ENCODE results near the gene TMEM198. TPM values are rescaled to one million over a fixed set of nuclear protein-coding genes. Genes with fewer than 3 reads are reported as not detected.

The TMEM198 gene
- total and polyA plus RNA-seq, 4 donors: 0.74 to 1.9 (median 1.5) TPM

DNA sequence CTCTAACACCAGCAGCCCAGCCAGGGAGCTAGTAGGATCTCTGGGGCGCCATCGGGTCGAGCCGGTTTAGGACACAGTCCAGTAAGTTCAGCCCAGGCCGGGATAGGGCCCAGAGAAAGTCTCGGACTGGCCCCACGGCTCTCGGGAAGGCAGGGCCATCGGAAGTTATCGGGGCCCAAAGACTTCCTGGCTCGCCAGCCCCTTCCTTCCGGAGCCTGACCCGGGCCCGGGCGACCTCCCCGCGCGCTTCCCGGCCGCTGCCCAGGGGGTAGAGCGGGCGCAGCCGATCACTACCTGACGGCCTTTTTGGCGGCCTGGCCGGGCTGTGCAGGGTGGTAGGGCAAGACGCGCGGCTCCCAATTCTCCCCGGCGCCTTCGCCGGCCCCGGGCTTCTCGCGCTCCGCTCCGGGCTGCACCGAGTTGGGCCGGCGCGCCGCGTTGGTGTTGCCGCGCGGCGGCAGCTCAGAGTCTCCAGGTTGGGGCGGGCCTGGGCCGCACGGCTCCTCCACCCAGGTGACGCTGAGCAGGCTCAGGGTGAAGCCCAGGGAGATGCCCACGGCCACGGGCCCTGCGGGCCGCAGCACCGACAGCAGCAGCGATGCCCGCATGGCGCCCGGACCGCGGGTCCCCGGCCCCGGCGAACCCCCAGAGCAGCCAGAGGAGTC is 765 bp upstream of the TMEM198 start:
- Histone ChIP-seq H3K27ac (ENCODE audit: low read depth in 1 of 2, low read length in 2 of 2) (peak overlapping the region; percentile 61 to 84), H3K27me3 (ENCODE audit: control insufficient read depth in 4 of 4, insufficient read depth in 4 of 4, low read length in 3 of 4) (no peaks in the 10 kb centered on the region), H3K36me3 (ENCODE audit: control insufficient read depth in 4 of 4, insufficient read depth in 3 of 4, low read depth in 1 of 4, low read length in 3 of 4) (peaks cover 4 to 24% (median 11%) of the 10 kb centered on the region in 4 donors), H3K4me1 (ENCODE audit: control insufficient read depth in 4 of 4, insufficient read depth in 4 of 4, low read length in 3 of 4) (peaks cover 14 to 25% (median 19%) of the 10 kb centered on the region in 4 donors), H3K9ac (ENCODE audit: low read depth in 1 of 2, low read length in 2 of 2) (peak overlapping the region; percentile 56 to 69), H3K9me3 (ENCODE audit: control insufficient read depth in 4 of 4, low read length in 3 of 4) (no peaks in the 10 kb centered on the region), H3K4me3 (ENCODE audit: low read depth in 1 of 3, low read length in 3 of 3) (peak overlapping the region; percentile 33 to 87 (median 71))
- TF ChIP-seq, protein P1, sequence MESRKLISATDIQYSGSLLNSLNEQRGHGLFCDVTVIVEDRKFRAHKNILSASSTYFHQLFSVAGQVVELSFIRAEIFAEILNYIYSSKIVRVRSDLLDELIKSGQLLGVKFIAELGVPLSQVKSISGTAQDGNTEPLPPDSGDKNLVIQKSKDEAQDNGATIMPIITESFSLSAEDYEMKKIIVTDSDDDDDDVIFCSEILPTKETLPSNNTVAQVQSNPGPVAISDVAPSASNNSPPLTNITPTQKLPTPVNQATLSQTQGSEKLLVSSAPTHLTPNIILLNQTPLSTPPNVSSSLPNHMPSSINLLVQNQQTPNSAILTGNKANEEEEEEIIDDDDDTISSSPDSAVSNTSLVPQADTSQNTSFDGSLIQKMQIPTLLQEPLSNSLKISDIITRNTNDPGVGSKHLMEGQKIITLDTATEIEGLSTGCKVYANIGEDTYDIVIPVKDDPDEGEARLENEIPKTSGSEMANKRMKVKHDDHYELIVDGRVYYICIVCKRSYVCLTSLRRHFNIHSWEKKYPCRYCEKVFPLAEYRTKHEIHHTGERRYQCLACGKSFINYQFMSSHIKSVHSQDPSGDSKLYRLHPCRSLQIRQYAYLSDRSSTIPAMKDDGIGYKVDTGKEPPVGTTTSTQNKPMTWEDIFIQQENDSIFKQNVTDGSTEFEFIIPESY (IDR thresholded peaks at IDR 0.05): no peak
- TF ChIP-seq SP1 (IDR thresholded peaks at IDR 0.05): no peak
- no peak for TF ChIP-seq TAF1 (conservative IDR thresholded peaks at IDR 0.05)
- TF ChIP-seq RXRA (IDR thresholded peaks at IDR 0.05): peak in 1 of 2 donors; percentile 18
- no peak for TF ChIP-seq GABPA (IDR thresholded peaks at IDR 0.05 in 1 of 2, conservative IDR thresholded peaks at IDR 0.05 in 1 of 2)
- DNase-seq (ENCODE audit: low spot score): no peak
- WGBS: under 1% methylated on average over 66 of the region's 66 CpGs

DNA sequence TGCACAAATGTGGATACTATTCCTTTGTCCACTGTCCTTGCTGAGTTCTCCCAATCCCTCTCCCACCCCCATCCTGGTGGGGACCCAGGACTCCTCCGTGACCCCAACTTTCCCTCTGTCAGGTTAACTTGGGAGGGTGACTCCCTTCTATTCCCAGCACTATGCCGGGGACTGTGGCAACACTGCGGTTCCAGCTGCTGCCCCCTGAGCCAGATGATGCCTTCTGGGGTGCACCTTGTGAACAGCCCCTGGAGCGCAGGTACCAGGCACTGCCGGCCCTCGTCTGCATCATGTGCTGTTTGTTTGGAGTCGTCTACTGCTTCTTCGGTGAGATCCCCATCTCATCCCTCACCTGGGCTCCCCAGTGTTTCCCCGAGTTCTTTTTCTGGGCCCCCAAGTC is 739 bp downstream of the TMEM198 start:
- Histone ChIP-seq H3K4me1 (ENCODE audit: control insufficient read depth in 4 of 4, insufficient read depth in 4 of 4, low read length in 3 of 4) (peaks cover 14 to 25% (median 19%) of the 10 kb centered on the region in 4 donors), H3K27me3 (ENCODE audit: control insufficient read depth in 4 of 4, insufficient read depth in 4 of 4, low read length in 3 of 4) (no peaks in the 10 kb centered on the region), H3K27ac (ENCODE audit: low read depth in 1 of 2, low read length in 2 of 2) (no peak overlapping the region), H3K4me3 (ENCODE audit: low read depth in 1 of 3, low read length in 3 of 3) (peak overlapping the region in 1 of 3 donors; percentile 45), H3K9me3 (ENCODE audit: control insufficient read depth in 4 of 4, low read length in 3 of 4) (no peaks in the 10 kb centered on the region), H3K9ac (ENCODE audit: low read depth in 1 of 2, low read length in 2 of 2) (no peak overlapping the region), H3K36me3 (ENCODE audit: control insufficient read depth in 4 of 4, insufficient read depth in 3 of 4, low read depth in 1 of 4, low read length in 3 of 4) (peaks cover 4 to 16% (median 9%) of the 10 kb centered on the region in 4 donors)
- 54% methylated on average over 9 of the region's 9 CpGs for WGBS
- TF ChIP-seq YY1 (IDR thresholded peaks at IDR 0.05) (no peak), HNF4A (conservative IDR thresholded peaks at IDR 0.05) (no peak), JUND (IDR thresholded peaks at IDR 0.05) (no peak)
- TF ChIP-seq, protein P1 (IDR thresholded peaks at IDR 0.05): no peak
- TF ChIP-seq, protein P2, sequence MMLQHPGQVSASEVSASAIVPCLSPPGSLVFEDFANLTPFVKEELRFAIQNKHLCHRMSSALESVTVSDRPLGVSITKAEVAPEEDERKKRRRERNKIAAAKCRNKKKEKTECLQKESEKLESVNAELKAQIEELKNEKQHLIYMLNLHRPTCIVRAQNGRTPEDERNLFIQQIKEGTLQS (IDR thresholded peaks at IDR 0.05): no peak
- DNase-seq (ENCODE audit: low spot score): no peak

DNA sequence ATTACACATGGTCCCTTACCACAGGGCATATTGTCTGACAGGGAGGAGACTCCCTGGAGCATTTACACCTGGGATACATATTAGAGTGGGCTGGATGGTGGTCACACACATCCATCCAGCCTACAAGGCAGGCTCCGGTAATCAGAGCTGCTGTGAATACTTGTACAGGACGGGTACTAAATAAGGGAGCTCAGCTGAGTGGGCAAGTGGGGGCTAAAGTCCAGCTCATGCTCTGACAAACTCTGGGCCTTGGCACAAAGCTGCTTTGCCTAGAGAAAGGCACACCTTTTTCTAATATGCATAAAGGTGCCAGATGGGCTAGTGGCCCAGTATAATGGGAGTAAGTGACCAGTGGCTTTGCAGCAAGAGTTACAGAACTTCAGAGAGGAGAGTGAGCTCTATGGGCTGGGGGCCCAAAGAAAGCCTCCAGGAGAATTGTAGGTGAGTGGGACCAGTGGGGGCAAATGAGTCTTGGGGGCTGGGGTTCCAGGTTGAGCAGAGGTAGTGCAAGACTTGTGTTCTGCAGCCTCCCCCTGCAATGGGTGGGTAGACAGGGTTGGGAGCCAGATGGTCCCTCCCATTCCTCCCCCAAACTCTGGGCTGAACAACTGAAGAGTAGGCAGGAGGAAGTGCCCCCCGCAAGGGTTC is 1.6 kb downstream of the TMEM198 start:
- WGBS: 82% methylated on average over 3 of the region's 3 CpGs
- DNase-seq (ENCODE audit: low spot score): no peak

More for the DNA sequence above, 1.6 kb downstream of the TMEM198 start:
- H3K9ac ChIP-seq (ENCODE audit: low read depth in 1 of 2, low read length in 2 of 2): no peak overlapping the region
- TF ChIP-seq, protein P3, sequence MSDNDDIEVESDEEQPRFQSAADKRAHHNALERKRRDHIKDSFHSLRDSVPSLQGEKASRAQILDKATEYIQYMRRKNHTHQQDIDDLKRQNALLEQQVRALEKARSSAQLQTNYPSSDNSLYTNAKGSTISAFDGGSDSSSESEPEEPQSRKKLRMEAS (IDR thresholded peaks at IDR 0.05): no peak
- TF ChIP-seq RXRA (IDR thresholded peaks at IDR 0.05) (no peak), YY1 (IDR thresholded peaks at IDR 0.05) (no peak), RAD21 (IDR thresholded peaks at IDR 0.05) (no peak), EGR1 (IDR thresholded peaks at IDR 0.05; ENCODE audit: low read depth in 2 of 2) (no peak), JUND (IDR thresholded peaks at IDR 0.05) (no peak), GABPA (IDR thresholded peaks at IDR 0.05 in 1 of 2, conservative IDR thresholded peaks at IDR 0.05 in 1 of 2) (no peak), NR2F2 (IDR thresholded peaks at IDR 0.05) (no peak), FOXA1 (IDR thresholded peaks at IDR 0.05) (no peak), FOXA2 (IDR thresholded peaks at IDR 0.05) (no peak), SP1 (IDR thresholded peaks at IDR 0.05) (no peak)
- TF ChIP-seq, protein P2 (IDR thresholded peaks at IDR 0.05): no peak
- TF ChIP-seq, protein P4, sequence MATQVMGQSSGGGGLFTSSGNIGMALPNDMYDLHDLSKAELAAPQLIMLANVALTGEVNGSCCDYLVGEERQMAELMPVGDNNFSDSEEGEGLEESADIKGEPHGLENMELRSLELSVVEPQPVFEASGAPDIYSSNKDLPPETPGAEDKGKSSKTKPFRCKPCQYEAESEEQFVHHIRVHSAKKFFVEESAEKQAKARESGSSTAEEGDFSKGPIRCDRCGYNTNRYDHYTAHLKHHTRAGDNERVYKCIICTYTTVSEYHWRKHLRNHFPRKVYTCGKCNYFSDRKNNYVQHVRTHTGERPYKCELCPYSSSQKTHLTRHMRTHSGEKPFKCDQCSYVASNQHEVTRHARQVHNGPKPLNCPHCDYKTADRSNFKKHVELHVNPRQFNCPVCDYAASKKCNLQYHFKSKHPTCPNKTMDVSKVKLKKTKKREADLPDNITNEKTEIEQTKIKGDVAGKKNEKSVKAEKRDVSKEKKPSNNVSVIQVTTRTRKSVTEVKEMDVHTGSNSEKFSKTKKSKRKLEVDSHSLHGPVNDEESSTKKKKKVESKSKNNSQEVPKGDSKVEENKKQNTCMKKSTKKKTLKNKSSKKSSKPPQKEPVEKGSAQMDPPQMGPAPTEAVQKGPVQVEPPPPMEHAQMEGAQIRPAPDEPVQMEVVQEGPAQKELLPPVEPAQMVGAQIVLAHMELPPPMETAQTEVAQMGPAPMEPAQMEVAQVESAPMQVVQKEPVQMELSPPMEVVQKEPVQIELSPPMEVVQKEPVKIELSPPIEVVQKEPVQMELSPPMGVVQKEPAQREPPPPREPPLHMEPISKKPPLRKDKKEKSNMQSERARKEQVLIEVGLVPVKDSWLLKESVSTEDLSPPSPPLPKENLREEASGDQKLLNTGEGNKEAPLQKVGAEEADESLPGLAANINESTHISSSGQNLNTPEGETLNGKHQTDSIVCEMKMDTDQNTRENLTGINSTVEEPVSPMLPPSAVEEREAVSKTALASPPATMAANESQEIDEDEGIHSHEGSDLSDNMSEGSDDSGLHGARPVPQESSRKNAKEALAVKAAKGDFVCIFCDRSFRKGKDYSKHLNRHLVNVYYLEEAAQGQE (IDR thresholded peaks at IDR 0.05): no peak
- H3K9me3 ChIP-seq (ENCODE audit: control insufficient read depth in 4 of 4, low read length in 3 of 4): no peaks in the 10 kb centered on the region
- no peaks in the 10 kb centered on the region for H3K27me3 ChIP-seq (ENCODE audit: control insufficient read depth in 4 of 4, insufficient read depth in 4 of 4, low read length in 3 of 4)
- H3K36me3 ChIP-seq (ENCODE audit: control insufficient read depth in 4 of 4, insufficient read depth in 3 of 4, low read depth in 1 of 4, low read length in 3 of 4): peaks cover 3 to 7% (median 5%) of the 10 kb centered on the region in 4 donors
- peaks cover 14 to 25% (median 19%) of the 10 kb centered on the region in 4 donors for H3K4me1 ChIP-seq (ENCODE audit: control insufficient read depth in 4 of 4, insufficient read depth in 4 of 4, low read length in 3 of 4)
- no peak overlapping the region for H3K4me3 ChIP-seq (ENCODE audit: low read depth in 1 of 3, low read length in 3 of 3)
- no peak overlapping the region for H3K27ac ChIP-seq (ENCODE audit: low read depth in 1 of 2, low read length in 2 of 2)
